Right ventricle myocardium superior (tissue), 1 donor: Measurements from ENCODE around the gene TREM1. TPM values are rescaled to one million over a fixed set of nuclear protein-coding genes. Genes with fewer than 3 reads are reported as not detected.
A peak's percentile ranks its signal among the peaks of the same experiment; 100 is the strongest.
"Not testable (repeated sequence)": the region's sequence is repeated elsewhere in the genome, so short reads cannot be mapped to it uniquely, and the experiment has no call there.

Experiments
- ATAC-seq: fragments of 200-7000 bp; cut with Tn5 transposase; one replicate; pipeline ENCODE4 v1.9.1; 2020; ENCODE audit warnings: mild to moderate bottlenecking; ENCODE audit not compliant: poor library complexity
- DNase-seq: peaks from one replicate; pipeline ENCODE4 v3.0.0-alpha.2; 2020
- intact Hi-C: fragments of 100-400 bp; cut with DNase I; formaldehyde crosslinking; loops from one replicate; pipeline ENCODE4 v1.11.2; 2022
- total RNA-seq: library from RNA; stranded (reverse); fragmentation: NEBNext Ultra II Directional; extraction: Animal tissue kit (Norgen Biotek cat#: 25700); gene quantifications from one replicate; pipeline ENCODE4 v1.2.1, GENCODE V29; 2021
- donor health status: DM: no; HTN: yes; CAD: no; lungs with severe emphysema.

The TREM1 gene
- total RNA-seq, 1 donor from 2014 or later, result 0.67 TPM

DNA sequence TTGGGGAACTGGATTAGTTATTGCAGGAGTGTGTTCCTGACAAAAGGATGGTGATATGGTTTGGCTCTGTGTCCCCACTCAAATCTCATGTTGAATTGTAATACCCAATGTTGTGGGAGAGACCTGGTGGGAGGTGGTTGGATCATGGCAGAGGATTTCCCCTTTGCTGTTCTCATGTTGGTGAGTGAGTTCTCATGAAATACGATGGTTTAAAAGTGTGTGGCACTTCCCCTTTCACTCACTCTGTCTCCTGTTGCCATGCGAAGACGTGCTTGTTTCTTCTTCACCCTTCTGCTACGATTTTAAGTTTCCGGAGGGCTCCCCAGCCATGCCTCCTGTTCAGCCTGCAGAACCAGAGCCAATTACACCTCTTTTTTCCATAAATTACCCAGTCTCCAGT, 16.2 kb upstream of the TREM1 start:
- intact Hi-C loops, result no loop called here
- no peak for ATAC-seq
- DNase-seq, result no peak

DNA sequence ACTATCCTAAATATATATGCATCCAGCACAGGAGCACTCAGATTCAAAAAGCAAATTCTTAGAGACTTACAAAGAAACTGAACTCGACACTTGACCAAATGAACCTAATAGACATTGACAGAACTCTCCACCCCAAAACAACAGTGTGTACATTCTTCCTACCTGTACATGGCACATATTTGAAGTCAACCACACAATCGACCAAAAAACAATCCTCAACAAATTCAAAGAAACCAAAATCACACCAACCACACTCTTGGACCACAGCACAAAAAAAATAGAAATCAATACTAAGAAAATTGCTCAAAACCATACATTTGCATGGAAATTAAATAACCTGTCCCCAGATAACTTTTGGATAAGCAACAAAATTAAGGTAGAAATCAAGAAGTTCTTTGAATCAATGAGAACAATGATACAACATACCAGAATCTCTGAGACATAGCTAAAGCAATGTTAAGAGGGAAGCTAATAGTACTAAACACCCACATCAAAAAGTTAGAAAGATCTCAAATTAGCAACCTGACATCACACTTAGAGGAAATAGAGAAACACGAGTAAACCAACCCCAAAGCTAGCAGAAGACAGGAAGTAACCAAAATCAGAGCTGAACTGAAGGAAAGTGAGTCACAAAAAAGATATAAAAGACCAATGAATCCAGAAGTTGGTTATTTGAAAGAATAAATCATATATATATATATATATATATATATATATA, 12.5 kb upstream of the TREM1 start:
- ATAC-seq (no peak), DNase-seq (no peak)
- intact Hi-C loops, result no loop called here

DNA sequence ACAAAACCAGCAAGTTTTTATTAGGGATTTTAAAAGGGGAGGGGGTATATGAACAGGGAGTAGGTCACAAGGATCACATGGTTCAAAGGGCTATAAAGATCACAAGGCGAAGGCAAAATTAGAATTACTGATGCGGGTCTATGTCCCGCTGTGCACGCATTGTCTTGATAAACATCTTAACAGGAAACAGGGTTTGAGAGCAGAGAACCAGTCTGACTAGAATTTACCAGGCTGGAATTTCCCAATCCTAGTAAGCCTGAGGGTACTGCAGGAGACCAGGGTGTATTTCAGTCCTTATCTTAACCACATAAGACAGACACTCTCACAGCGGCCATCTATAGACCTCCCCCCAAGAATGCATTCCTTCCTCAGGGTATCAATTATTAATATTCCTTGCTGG, 10.8 kb upstream of the TREM1 start:
- intact Hi-C loops, ATAC-seq, DNase-seq: not testable (repeated sequence)

DNA sequence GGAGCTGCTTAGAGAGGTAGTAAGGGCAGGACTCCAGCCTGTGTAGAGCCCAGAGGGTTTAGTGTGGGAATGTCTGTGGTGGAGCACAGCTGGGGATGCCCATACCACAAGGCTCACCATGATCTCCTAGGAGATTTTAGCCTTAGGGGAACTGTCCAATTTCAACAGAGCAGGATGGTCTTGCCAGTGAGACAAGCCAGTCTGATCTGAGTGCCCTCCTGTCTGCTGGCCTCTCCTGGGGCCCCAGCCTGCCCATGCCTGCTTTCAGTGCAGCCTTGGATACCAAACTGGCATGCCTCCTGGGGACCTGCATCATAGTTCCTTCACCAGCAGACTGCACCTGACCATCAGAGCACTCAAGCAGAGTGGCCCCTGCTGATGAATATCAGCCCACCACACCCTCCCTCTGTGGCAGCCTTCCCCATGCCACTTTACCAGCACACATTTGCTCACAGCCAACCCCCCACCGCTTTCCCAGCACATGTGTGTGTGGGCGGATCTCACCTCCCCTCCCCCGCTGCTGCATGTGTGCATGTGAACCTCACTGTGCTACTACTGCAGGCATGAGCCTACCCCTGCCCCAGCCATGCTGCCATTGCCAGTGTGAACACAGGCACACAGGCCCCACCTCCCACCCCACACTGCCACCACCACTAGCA, 7.9 kb upstream of the TREM1 start:
- intact Hi-C loops, result no loop called here
- no peak for ATAC-seq
- no peak for DNase-seq

DNA sequence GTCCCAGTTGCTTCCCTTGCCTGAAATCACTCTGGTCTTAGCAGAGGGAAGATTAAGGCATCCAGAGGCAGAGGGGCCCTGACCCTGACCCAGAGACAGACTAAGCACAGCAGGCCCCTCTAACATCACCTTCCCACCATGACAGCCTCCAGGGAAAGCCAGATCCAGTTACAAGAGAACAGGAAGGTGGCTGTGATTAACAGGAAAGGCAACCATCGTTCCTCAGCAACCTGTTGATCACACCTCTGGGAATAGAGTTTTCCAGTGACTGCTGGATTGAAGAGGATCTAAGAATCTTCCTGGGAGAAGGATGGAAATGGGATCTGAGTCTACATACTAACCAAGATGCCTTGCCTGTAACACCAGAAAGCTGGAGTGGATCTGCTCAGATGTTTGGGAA, 5.2 kb upstream of the TREM1 start:
- no peak for ATAC-seq
- intact Hi-C loops, result no loop called here
- no peak for DNase-seq

DNA sequence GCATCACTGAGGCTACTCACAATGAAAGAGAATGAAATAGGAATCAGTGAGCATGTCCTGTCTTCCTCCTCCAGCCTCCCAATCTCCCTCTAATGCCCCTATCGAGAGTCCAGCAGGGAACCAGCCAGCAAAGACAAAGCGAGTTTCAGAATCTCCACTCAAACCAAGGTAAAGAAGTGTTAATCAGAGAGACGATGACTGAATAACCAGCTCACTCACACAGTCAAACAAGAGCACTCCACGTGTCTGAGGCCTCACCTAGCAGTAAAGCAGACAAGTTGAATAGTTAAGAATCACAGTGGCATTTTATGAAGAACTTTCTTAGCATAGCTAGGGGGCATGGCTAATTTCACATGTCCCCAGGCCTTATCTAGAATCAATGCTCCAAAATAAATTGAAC, 3.3 kb upstream of the TREM1 start:
- no peak for DNase-seq
- no peak for ATAC-seq

DNA sequence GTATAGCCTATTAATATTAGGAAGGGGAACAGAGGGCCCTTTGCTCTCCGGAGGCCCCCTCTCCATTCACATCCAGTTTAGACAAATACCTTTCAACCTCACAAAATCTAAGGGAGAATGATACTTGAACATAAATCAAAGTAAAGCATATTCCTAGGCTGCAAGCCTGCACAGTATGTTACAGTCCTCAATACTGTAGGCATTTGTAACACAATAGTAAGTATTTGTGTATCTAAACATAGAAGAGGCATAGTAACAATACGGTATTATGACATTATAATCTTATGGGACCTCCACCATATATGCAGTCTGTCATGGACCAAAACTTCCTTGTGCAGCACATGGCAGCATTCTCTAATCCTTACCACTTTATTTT, 2.3 kb upstream of the TREM1 start:
- DNase-seq (no peak), ATAC-seq (no peak)
- intact Hi-C loops, result no loop called here

More for the DNA sequence above, 3.3 kb upstream of the TREM1 start:
- intact Hi-C loops, result no loop called here

DNA sequence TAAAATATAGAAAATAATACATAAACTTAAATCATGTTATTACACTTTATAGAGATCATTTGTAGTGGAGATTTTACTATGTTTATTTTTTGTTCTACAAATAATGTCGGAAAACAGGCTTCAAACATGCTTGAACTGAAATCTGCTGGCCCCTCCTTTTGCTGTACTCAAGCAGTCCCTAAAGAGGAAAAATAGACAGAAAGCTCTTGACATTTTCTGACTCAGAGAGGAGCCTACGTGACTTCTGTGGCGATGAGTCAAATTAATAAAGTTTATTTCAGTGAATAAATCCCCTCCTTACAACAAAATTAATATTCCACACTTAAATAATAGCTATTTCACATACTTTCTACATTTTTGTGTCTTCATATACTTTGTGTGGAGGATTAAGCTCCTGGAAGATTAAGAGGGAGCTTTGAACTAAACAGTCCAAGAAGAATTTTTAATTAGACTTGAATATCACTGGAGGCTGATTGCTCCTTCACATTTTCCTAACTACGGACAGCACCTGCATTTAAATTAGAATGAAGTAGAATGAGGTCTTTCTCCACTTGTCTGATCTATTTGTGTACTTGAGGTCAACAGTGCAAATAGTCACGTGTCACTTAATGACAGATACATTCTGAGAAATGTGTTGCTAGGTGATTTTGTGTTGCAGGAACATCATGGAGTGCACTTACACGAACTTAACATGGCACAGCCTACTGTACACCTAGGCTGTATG, 1.7 kb upstream of the TREM1 start:
- no peak for DNase-seq
- intact Hi-C loops, result no loop called here
- peak; percentile 86 for ATAC-seq

DNA sequence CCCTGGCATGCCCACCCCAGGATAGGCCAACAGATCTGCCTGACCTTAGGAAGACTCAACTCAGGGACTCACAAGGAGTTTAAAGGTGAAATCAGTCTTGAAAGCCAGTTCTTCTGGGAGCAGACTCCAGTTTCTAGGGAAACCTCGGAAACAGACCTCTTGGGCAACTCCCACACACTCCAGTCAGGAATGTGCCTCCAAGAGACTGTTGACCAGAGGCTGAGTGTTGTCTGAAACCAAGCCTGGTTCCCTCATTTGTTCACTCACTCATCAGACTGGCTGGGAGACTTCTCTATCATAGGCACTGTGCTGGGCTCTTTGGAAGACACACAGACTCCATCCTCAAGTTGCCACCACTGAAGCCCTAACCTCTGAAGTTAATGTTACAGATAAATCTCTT, 1.8 kb downstream of the TREM1 start:
- DNase-seq (no peak), ATAC-seq (no peak)
- intact Hi-C loops, result no loop called here

DNA sequence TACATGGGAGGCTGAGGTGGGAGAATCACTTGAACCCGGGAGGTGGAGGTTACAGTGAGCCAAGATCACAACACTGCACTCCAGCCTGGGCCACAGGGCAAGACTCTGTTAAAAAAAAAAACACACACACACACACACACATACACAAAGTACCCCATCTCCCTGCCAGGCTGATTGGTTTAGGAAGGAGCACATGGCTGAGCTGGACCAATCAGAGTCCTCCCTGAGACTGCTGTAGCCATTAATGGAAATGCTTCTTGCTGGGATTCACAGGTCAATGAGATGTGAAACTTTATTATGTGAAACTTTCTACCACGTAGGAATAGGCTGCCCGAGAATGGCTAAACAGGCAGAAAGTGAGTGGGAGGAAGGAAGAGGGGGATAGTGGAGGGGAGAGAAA, 2.9 kb downstream of the TREM1 start:
- no peak for ATAC-seq
- intact Hi-C loops, result no loop called here
- no peak for DNase-seq

DNA sequence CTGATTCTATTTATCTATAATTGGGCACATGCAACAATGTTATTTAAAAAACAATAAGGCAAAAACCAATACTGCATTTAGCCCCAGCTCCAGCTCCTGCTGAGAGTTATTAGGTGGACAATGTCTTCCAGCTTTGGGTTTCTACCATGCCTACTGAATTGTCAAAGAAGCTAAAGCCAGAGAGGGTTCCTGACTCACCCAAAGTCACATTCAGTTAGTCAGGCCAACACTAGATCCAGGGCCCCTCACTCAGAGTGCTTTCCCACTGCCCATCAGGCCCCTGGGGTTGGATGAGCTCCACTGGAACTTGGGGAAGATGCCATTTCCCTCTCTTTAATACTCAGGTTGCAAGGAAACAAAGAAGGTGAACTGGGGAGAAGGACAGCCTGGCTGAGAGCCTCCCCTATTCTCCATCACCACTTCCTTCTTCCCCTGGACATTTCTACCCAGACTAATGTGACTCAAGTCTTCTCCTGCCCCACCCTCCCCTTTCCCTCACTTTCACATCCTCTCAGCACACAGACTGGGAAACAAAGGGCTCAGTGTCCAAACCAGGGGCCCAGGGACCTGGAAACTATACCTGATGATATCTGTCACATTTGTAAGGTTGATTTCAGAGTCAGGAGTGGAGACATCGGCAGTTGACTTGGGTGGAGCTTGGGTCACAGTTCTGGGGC, 6.0 kb downstream of the TREM1 start:
- ATAC-seq (peak; percentile 45), DNase-seq (no peak)
- intact Hi-C loops, result no loop called here

DNA sequence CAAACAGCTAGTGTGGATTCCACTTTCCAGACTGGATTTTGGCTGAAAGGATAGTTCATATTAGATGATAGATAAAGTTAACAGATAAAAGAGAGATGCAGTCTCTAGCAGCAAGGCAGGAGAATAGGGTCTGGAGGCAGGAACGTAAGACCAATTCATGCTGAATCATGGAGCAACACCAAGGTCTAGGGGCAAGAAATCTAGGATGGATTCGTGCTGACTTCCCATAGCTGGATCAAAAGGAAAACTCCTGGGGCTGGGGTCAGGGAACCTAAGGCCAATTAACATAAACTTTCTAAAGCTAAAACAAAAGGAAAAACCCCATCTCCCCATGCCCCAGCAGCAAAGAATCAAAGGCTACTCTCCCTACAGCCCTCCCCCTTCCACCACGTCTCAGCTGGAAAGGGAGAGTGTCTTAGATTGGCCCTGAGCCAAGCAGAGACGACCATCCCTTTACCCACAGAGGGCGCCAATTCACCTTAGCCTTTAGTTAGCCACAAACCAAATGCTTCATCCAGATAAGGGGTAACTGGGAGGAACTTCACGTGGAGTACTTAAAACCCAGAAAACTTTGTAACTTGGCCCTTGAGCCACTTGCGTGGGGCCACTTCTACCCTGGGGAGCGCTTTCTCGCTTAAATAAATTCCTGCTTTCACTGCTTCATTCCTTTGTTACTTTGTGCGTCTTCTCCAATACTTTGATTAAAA, 7.6 kb downstream of the TREM1 start:
- DNase-seq, result peak; percentile 52

DNA sequence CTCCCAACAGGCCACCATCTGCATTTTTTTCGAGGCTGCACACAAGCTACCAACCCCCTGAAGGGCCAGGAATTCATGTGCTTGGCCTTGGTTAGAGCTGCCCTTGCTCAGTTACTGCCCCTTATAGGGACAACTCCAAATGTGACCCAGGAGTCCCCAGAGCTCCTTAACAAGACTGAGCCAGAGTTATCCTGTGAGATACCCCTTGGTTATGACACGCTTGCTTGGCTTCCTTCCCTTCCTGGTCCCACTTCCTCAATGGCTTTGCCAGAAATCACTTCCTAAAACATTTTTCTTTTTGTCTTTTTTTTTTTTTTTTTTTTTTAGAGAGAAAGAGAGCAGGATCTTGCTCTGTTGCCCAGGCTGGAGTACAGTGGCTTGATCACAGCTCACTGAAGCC, 8.9 kb downstream of the TREM1 start:
- intact Hi-C loops, result no loop called here

More for the DNA sequence above, 7.6 kb downstream of the TREM1 start:
- intact Hi-C loops, result no loop called here
- ATAC-seq, result peak; percentile 76

DNA sequence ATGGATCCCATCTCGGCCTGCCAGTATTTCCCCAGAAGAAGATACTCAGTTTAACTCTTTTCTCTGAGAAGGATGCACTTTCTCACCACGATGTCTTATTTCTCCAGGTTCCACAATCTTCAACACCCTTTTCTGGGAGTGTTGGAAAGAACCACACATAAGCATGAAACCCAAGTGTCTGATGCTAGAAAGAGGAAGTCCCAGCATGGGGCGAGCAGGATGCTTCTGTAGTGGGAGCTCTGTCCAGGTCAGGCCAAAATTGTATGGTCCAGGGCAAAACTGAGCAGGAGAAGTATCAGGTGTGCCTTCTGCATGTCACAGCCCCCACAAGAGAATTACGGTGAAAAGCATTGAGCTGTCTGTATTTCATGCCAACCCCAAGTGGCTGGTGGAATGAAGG, 11.0 kb downstream of the TREM1 start:
- intact Hi-C loops, result no loop called here
- ATAC-seq (no peak), DNase-seq (no peak)

More for the DNA sequence above, 8.9 kb downstream of the TREM1 start:
- no peak for DNase-seq
- ATAC-seq, result no peak

DNA sequence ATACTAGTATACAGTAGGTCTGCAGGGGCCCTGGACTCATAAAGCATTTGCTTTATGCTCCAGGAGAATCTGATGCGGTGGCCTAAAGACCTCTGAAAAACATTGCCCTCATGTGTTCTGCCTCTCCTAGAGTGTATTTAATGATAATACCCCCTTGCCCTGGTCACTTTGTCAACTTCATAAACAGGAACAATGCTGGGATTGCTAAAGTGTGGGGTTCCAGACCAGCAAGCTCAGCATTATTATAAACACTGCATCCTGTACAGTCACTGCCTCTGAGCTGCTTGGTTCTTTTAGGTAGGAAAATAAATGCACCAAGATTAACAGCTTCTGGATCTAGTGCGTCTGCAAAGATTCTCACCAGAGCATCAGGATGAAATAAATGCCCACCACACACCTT, 12.2 kb downstream of the TREM1 start:
- ATAC-seq (no peak), DNase-seq (no peak)
- intact Hi-C loops, result no loop called here

DNA sequence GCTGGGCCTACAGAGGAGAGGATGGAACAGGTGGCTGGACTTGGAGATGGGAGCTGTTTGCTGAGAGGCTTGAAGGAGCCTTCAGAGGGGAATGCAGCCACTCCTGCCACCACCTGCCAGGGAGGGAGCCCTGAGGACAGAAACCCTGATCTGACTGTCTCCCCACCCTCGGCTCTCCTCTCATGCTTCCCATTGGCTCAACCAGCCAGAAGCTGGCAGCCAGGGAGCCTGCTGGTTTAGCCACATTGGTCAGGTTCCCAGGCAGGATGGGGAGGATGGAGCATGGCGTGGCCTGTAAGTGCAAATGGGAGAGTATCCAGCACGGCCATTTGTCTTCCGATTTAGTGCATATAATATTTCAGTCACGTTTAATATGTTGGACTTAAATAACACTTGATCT, 12.8 kb downstream of the TREM1 start:
- intact Hi-C loops, result no loop called here
- ATAC-seq, result no peak
- no peak for DNase-seq

DNA sequence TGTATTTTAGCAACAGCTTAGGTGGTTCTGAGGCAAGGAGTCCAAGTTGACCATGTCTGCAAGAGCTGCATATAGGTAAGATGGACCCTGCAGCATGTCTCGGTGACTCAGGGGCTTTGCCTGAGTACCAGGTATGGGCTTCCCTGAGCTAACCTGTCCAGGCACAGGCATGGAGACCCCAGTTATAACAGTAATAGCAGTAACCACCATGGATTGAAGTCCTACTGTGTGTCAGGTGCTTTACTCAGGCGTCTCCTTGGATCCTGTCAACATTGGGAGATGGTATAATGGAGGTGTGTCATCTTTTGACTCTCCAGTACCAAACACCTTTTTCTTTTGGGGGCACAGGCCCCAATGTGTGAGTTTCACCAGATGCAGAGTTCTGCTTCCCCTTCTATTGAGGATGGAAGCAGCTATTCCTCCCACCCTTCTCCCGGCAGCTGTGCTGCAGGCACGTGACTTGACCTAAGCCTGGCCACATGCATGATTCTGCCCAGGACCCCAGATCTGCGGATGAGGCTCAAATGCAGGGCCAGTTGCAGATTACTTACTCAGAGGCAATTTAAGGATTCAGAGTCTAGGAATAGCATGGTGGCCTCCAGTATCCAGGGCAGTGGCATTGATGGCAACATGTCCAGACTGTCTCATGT, 13.8 kb downstream of the TREM1 start:
- intact Hi-C loops, result no loop called here
- ATAC-seq (no peak), DNase-seq (no peak)

DNA sequence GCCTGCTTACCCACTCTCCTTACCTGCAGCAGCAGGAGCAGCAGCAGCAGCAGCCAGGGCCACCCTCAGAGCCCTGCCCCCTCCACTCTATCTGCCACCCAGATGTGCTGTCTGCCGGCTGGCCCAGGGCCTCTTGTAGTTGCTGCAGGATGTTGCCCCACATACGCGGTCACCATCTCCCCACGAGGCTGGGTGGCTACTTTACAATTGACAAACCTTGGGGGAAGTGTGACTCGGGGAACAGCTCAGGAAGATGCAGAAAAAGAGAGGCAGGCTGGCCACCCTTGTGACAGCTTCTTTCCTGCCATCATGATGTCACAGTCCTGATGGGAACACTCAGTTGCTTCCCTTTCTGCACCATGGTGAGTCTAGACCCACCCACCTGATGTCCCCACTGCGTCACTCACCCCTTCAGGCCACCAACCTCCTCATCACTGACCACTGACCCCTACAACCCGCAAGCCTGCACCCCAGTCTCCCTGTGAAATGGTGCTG, 14.5 kb downstream of the TREM1 start:
- intact Hi-C loops, result no loop called here
- ATAC-seq (peak; percentile 72), DNase-seq (peak; percentile 77)
